GM06990 (cell line): ENCODE measurements around the gene UGT3A2.

ENCODE experiments used
- DNase-seq: peaks from one replicate; pipeline ENCODE4 v3.0.0-alpha.2; 2011; ENCODE audit not compliant: insufficient read length; ENCODE audit errors: extremely low read depth
- H3K27me3 ChIP-seq: replicated peaks from 2 replicates; pipeline ENCODE4 v1.6.0; 2011; ENCODE audit warnings: low read length; ENCODE audit not compliant: control insufficient read depth, insufficient read depth
- H3K36me3 ChIP-seq: 2 replicates; pipeline ENCODE4 v1.5.1; 2011; ENCODE audit warnings: low read length; ENCODE audit not compliant: control insufficient read depth, insufficient read depth
- H3K4me3 ChIP-seq: replicated peaks from 2 replicates; pipeline ENCODE4 v1.5.1; 2011; ENCODE audit warnings: low read depth, mild to moderate bottlenecking, control low read depth, low read length
- TF ChIP-seq, protein P1 (sequence below): IDR thresholded peaks from 2 replicates; pipeline ENCODE4 v1.5.1; 2011; ENCODE audit warnings: low read length, control low read depth, mild to moderate bottlenecking, inconsistent platforms; ENCODE audit not compliant: insufficient read depth, poor library complexity, severe bottlenecking

UGT3A2 gene

DNA sequence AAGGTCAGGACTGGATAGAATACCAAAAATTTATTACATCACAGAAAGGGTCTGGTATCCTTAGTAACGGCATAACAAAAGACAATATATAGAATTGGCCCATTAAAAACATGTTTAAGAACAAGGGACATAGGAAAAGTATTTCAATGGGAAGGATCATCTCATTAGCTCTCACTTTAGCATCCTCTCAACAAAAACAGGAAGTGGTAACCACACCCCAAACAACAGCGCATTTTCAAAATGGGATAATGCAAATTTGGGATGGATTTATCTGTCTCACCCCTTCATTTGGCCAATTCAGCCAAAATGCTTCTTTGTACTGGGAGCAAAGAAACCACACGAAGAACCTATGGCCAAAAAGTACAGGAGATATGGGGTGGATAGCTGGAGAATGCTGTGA is 65.7 kb downstream of the UGT3A2 start:
- Histone ChIP-seq H3K4me3 (no peak overlapping the region), H3K36me3 (no peaks in the 10 kb centered on the region), H3K27me3 (no peaks in the 10 kb centered on the region)
- no peak for DNase-seq
- TF ChIP-seq, protein P1, sequence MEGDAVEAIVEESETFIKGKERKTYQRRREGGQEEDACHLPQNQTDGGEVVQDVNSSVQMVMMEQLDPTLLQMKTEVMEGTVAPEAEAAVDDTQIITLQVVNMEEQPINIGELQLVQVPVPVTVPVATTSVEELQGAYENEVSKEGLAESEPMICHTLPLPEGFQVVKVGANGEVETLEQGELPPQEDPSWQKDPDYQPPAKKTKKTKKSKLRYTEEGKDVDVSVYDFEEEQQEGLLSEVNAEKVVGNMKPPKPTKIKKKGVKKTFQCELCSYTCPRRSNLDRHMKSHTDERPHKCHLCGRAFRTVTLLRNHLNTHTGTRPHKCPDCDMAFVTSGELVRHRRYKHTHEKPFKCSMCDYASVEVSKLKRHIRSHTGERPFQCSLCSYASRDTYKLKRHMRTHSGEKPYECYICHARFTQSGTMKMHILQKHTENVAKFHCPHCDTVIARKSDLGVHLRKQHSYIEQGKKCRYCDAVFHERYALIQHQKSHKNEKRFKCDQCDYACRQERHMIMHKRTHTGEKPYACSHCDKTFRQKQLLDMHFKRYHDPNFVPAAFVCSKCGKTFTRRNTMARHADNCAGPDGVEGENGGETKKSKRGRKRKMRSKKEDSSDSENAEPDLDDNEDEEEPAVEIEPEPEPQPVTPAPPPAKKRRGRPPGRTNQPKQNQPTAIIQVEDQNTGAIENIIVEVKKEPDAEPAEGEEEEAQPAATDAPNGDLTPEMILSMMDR, result no peak

DNA sequence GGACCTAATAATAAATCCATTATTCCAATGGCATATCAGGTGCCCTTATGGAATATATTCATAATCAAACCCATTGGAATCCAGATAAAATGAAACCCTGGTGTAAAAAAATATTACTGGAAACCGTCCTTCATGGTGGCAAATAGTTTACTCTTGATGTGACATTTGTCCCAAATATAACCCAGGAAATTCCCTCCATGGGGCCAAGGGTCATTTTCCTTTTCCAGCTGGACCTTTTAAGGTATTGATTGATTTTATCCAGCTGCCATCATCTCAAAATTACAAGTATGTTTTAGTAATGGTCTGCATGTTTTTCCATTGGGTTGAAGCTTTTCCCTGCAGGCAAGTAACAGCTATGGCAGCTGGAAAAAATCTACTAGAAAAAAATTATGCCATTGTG is 67.1 kb downstream of the UGT3A2 start:
- no peak for DNase-seq
- H3K36me3 ChIP-seq, result no peaks in the 10 kb centered on the region
- no peaks in the 10 kb centered on the region for H3K27me3 ChIP-seq
- no peak overlapping the region for H3K4me3 ChIP-seq
- TF ChIP-seq, protein P1, result no peak

DNA sequence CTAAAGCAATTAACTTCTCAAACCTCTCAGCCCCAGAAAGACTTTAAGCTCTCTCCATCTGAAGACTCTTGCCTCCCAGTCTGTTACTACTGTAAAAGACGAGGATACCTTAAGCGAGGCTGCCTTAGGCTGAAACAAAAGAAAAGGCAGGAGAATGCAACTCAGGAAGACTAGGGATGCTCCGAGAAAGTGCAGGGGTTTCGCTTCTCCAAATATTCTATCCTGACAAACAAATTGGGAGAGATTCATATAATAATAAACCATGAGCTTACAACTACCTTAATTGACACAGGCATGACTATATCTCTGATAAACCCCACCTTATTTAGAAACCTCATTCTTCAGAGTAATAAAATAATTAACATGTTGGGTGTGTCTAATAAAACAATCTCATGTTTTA is 70.6 kb downstream of the UGT3A2 start:
- H3K27me3 ChIP-seq, result no peaks in the 10 kb centered on the region
- DNase-seq, result no peak
- no peak overlapping the region for H3K4me3 ChIP-seq
- no peaks in the 10 kb centered on the region for H3K36me3 ChIP-seq
- TF ChIP-seq, protein P1, result no peak

DNA sequence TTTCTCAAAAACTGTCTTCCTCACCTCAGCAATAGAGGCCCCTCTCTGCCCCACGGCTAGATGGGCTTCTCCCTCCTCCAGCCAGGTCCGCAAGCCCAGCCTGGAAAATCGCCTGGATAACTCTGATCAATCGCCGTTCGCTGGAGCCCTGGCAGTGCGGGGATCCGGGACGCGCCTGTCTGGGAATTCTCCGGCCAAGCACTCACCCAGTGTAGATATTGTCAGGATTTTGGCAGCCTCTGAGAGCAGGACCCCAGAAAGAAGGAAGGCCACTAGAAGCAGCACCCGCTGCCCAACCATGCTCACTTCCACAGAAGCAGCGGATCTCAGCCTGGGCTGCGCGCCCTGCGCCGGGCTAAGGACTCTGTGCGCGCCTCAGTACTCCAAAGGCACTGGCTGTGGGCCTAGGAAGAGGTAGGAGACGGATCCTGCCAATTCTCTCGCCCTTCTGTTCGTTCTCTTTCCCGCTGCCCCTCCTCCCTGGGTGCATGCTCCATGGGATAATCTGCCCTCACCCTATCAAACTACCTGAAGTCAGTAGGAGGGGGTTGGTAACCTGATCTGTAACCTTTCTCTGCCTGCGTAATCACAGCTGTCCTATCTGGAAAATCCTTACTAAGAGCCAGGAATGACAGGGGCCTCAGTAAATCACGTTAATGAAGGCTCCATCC is 75.6 kb downstream of the UGT3A2 start, which contains the start of gene UGT3A1:
Gene UGT3A1, minus strand, starts transcription at position 450 of the 671 bp plus-strand sequence. Its CDS starts 150 bp downstream, at position 300.
- Histone ChIP-seq H3K36me3 (no peaks in the 10 kb centered on the region), H3K4me3 (no peak within 1 kb of the TSS), H3K27me3 (no peaks in the 10 kb centered on the region; the same call in 1 of the 2 replicates)
- DNase-seq, result no peak
- TF ChIP-seq, protein P1, result no peak

DNA sequence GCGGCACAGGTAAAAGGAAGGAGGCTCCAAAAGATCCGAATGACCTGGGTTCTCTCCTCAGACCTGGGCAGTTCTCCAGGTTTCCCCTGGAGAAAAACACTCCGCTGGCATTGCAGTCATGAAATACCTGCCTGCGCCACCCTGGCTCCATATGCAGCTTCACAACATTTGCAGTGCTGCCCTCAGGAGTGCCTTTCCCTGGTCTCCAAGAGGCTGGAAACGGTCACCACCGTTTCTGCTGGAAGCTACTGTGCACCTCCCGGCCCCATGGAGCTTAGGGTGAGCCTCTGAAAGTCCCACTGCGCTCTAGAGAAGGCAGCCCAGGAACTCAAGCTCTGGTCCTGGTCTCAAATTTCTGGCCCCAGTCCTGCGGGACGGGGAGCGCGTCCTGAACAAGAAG is 76.2 kb downstream of the UGT3A2 start:
- Histone ChIP-seq H3K4me3 (no peak overlapping the region), H3K27me3 (no peaks in the 10 kb centered on the region; the same call in 1 of the 2 replicates), H3K36me3 (no peaks in the 10 kb centered on the region)
- TF ChIP-seq, protein P1, result no peak
- no peak for DNase-seq
